HepG2 (cell line): ENCODE measurements around the gene EFNA4. TPM values are rescaled to one million over a fixed set of nuclear protein-coding genes. Genes with fewer than 3 reads are reported as not detected.
A peak's percentile ranks its signal among the peaks of the same experiment; 100 is the strongest.

Experiments
- CBFB ChIP-seq: sonication (generic); formaldehyde crosslinking; IDR thresholded peaks from 2 replicates; pipeline ENCODE4 v1.4.0; 2020; ENCODE audit warnings: missing genetic modification reagents
- HMG20B ChIP-seq: conservative IDR thresholded peaks from 2 replicates; pipeline ENCODE4 v1.6.1; 2016; ENCODE audit warnings: missing genetic modification reagents, missing compliant biosample characterization
- MXI1 ChIP-seq: IDR thresholded peaks from 3 replicates; pipeline ENCODE4 v1.6.1; 2012; ENCODE audit warnings: low read depth, low read length, inconsistent platforms, borderline replicate concordance
- MYC ChIP-seq: sonication (generic); formaldehyde crosslinking; IDR thresholded peaks from 2 replicates; pipeline ENCODE4 v1.9.0; 2021; ENCODE audit warnings: missing genetic modification reagents, borderline replicate concordance
- RFXAP ChIP-seq: sonication (generic); formaldehyde crosslinking; IDR thresholded peaks from 2 replicates; pipeline ENCODE4 v1.4.0; 2020; ENCODE audit warnings: missing genetic modification reagents, borderline replicate concordance
- SMAD9 ChIP-seq: sonication (generic); formaldehyde crosslinking; IDR thresholded peaks from 2 replicates; pipeline ENCODE4 v1.5.1; 2020; ENCODE audit warnings: mild to moderate bottlenecking, missing genetic modification reagents
- ZBTB4 ChIP-seq: sonication (generic); formaldehyde crosslinking; IDR thresholded peaks from 2 replicates; pipeline ENCODE4 v1.4.0; 2020; ENCODE audit warnings: missing genetic modification reagents, mild to moderate bottlenecking, borderline replicate concordance
- ZFP91 ChIP-seq: sonication (generic); formaldehyde crosslinking; IDR thresholded peaks from 2 replicates; pipeline ENCODE4 v1.9.0; 2022; ENCODE audit warnings: missing genetic modification reagents, mild to moderate bottlenecking, borderline replicate concordance
- ZMAT5 ChIP-seq: sonication (generic); formaldehyde crosslinking; IDR thresholded peaks from 2 replicates; pipeline ENCODE4 v1.5.0; 2020; ENCODE audit warnings: mild to moderate bottlenecking, low read depth, missing genetic modification reagents, borderline replicate concordance
- ZMYM4 ChIP-seq: sonication (generic); formaldehyde crosslinking; IDR thresholded peaks from 2 replicates; pipeline ENCODE4 v1.8.1; 2023; ENCODE audit warnings: mild to moderate bottlenecking, missing genetic modification reagents
- ZNF710 ChIP-seq: sonication (generic); formaldehyde crosslinking; IDR thresholded peaks from 2 replicates; pipeline ENCODE4 v1.5.0; 2020; ENCODE audit warnings: mild to moderate bottlenecking, missing genetic modification reagents, borderline replicate concordance
- ZNF713 ChIP-seq: sonication (generic); formaldehyde crosslinking; IDR thresholded peaks from 2 replicates; pipeline ENCODE4 v1.4.0; 2020; ENCODE audit warnings: mild to moderate bottlenecking, missing genetic modification reagents
- polyA plus RNA-seq, 8 experiments: library from polyadenylated mRNA; depleted of rRNA in 3 of 8; stranded (reverse) in 7 of 8; unstranded in 1 of 8; fragments of >200 nt; fragmentation: Illumina TruSeq in 4 of 8; extraction: Trizol in 4 of 8; gene quantifications; 2 replicates each; pipeline versions ENCODE4 v1.2.1 to v1.2.3, GENCODE V29; 2011 to 2016; ENCODE audit warnings: low read depth in 4 of 8, missing spikeins in 1 of 8, mixed read lengths in 1 of 8; ENCODE audit not compliant: insufficient read depth in 1 of 8
- total RNA-seq, 5 experiments: library from RNA; depleted of rRNA; stranded (reverse); fragments of >200 nt; fragmentation: Illumina TruSeq; extraction: Trizol; gene quantifications; 2 replicates each; pipeline ENCODE4 v1.2.3, GENCODE V29; 2016; ENCODE audit warnings: low read depth in 1 of 5
- TF ChIP-seq, protein P1 (sequence below): sonication (generic); formaldehyde crosslinking; IDR thresholded peaks from 2 replicates; pipeline ENCODE4 v1.5.1; 2020; ENCODE audit warnings: mild to moderate bottlenecking, missing genetic modification reagents, moderate library complexity
- TF ChIP-seq, protein P2 (sequence below): IDR thresholded peaks from 2 replicates; pipeline ENCODE4 v1.4.0; 2020; ENCODE audit warnings: mild to moderate bottlenecking, missing genetic modification reagents

EFNA4 gene
- total and polyA plus RNA-seq, 2 of the 13 experiments (the other 11 are each of a cell fraction or from before 2014, with no cell fraction given) = 12.0 to 17.2 TPM

DNA sequence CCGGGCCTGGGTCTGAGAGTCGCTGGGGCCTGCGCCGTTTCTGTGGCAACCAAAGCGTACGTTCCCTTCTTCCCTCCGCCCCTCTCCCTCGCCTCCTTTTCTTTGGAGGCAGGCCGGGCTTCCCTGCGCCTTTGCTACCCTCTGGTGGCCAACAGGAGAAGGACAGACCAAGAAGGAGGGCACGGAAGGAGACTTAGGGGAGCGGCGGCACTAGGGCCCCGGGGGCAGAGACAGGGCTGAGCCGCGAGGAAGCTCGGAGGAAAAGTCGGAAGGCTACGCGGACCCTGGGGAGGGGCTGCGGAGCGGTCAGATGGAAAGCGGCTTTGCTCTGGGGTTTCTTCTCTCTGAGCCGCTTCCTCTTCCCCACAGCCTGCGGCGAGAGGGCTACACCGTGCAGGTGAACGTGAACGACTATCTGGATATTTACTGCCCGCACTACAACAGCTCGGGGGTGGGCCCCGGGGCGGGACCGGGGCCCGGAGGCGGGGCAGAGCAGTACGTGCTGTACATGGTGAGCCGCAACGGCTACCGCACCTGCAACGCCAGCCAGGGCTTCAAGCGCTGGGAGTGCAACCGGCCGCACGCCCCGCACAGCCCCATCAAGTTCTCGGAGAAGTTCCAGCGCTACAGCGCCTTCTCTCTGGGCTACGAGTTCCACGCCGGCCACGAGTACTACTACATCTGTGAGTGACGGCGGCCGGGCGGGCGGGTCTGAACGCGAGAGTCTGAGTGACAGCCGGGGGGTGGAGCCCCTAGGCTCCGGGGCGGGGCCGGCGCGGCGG, 21.4 kb downstream of the EFNA4 start (continued):
- TF ChIP-seq ZFP91 (CRISPR knock-in tag) = peak; percentile 92
- TF ChIP-seq ZBTB4 (CRISPR knock-in tag) = 0 out of 2 replicates have a peak, but pooled peaks have one; percentile 44
- no peak for TF ChIP-seq ZMAT5 (CRISPR knock-in tag)
- peak; percentile 88 for TF ChIP-seq ZMYM4 (CRISPR knock-in tag)
- TF ChIP-seq MXI1 = peak; percentile 53; the same call in 1 of the 3 replicates
- peak; percentile 73; the same call in 1 of the 2 replicates for TF ChIP-seq ZNF710 (CRISPR knock-in tag)
- TF ChIP-seq MYC (CRISPR knock-in tag) = peak; percentile 65; the same call in 1 of the 2 replicates
- peak; percentile 80 for TF ChIP-seq CBFB (CRISPR knock-in tag)
- TF ChIP-seq ZNF713 (CRISPR knock-in tag) = 0 out of 2 replicates have a peak, but pooled peaks have one; percentile 31
- TF ChIP-seq SMAD9 (CRISPR knock-in tag) = no peak
- TF ChIP-seq, protein P1, sequence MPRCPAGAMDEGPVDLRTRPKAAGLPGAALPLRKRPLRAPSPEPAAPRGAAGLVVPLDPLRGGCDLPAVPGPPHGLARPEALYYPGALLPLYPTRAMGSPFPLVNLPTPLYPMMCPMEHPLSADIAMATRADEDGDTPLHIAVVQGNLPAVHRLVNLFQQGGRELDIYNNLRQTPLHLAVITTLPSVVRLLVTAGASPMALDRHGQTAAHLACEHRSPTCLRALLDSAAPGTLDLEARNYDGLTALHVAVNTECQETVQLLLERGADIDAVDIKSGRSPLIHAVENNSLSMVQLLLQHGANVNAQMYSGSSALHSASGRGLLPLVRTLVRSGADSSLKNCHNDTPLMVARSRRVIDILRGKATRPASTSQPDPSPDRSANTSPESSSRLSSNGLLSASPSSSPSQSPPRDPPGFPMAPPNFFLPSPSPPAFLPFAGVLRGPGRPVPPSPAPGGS = 0 out of 2 replicates have a peak, but pooled peaks have one; percentile 38
- TF ChIP-seq, protein P2, sequence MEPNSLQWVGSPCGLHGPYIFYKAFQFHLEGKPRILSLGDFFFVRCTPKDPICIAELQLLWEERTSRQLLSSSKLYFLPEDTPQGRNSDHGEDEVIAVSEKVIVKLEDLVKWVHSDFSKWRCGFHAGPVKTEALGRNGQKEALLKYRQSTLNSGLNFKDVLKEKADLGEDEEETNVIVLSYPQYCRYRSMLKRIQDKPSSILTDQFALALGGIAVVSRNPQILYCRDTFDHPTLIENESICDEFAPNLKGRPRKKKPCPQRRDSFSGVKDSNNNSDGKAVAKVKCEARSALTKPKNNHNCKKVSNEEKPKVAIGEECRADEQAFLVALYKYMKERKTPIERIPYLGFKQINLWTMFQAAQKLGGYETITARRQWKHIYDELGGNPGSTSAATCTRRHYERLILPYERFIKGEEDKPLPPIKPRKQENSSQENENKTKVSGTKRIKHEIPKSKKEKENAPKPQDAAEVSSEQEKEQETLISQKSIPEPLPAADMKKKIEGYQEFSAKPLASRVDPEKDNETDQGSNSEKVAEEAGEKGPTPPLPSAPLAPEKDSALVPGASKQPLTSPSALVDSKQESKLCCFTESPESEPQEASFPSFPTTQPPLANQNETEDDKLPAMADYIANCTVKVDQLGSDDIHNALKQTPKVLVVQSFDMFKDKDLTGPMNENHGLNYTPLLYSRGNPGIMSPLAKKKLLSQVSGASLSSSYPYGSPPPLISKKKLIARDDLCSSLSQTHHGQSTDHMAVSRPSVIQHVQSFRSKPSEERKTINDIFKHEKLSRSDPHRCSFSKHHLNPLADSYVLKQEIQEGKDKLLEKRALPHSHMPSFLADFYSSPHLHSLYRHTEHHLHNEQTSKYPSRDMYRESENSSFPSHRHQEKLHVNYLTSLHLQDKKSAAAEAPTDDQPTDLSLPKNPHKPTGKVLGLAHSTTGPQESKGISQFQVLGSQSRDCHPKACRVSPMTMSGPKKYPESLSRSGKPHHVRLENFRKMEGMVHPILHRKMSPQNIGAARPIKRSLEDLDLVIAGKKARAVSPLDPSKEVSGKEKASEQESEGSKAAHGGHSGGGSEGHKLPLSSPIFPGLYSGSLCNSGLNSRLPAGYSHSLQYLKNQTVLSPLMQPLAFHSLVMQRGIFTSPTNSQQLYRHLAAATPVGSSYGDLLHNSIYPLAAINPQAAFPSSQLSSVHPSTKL = peak; percentile 7; the same call in 1 of the 2 replicates
- peak; percentile 56; the same call in 1 of the 2 replicates for TF ChIP-seq RFXAP (CRISPR knock-in tag)
- TF ChIP-seq HMG20B = 0 out of 2 replicates have a peak, but pooled peaks have one; percentile 25
